H1 (cell line): ENCODE results near the gene PRKAB2. TPM values are rescaled to one million over a fixed set of nuclear protein-coding genes. Genes with fewer than 3 reads are reported as not detected.

Source experiments
- CTCF ChIA-PET: fragments of 300-600 bp; sonication (Branson Sonifier 250); formaldehyde crosslinking; loops from one replicate; lab custom pipeline; 2021; ENCODE audit not compliant: partially characterized antibody; lab: Charles Lee
- POLR2A ChIA-PET: fragments of 300-600 bp; sonication (Branson Sonifier 250); formaldehyde crosslinking; loops from one replicate; lab custom pipeline; 2021; ENCODE audit warnings: inconsistent platforms; ENCODE audit not compliant: partially characterized antibody; lab: Charles Lee
- DNase-seq, 2 experiments: peaks; one replicate each; pipeline versions ENCODE4 v3.0.0 to v3.0.0-alpha.2; 2010 to 2022; ENCODE audit warnings: low spot score in 2 of 2, low read depth in 1 of 2, mixed read lengths in 1 of 2
- FAIRE-seq: peaks from 2 replicates; lab custom pipeline; 2011; peaks lifted over from hg19 to GRCh38; lab: Jason Lieb, UNC
- H2AFZ ChIP-seq: 2 replicates; pipeline ENCODE4 v1.8.1; 2012; ENCODE audit warnings: low read length, inconsistent platforms
- H2AK5ac ChIP-seq: 2 replicates; pipeline ENCODE4 v1.6.1; 2013; ENCODE audit warnings: low read depth, low read length
- H2BK120ac ChIP-seq: replicated peaks from 2 replicates; pipeline ENCODE3; 2013; ENCODE audit warnings: low read depth, low read length, inconsistent platforms
- H2BK12ac ChIP-seq: 2 replicates; pipeline ENCODE4 v1.6.1; 2013; ENCODE audit warnings: low read depth, low read length
- H2BK15ac ChIP-seq: 2 replicates; pipeline ENCODE4 v1.6.1; 2013; ENCODE audit warnings: low read length
- H2BK20ac ChIP-seq: 2 replicates; pipeline ENCODE4 v1.6.1; 2013; ENCODE audit warnings: low read length
- H2BK5ac ChIP-seq: 2 replicates; pipeline ENCODE4 v1.6.1; 2013; ENCODE audit warnings: low read depth, low read length
- H3K14ac ChIP-seq: 2 replicates; pipeline ENCODE4 v1.6.1; 2013; ENCODE audit warnings: inconsistent platforms; ENCODE audit not compliant: insufficient read length
- H3K18ac ChIP-seq: 2 replicates; pipeline ENCODE4 v1.6.1; 2013; ENCODE audit warnings: low read length; ENCODE audit errors: extremely low read depth
- H3K23ac ChIP-seq: 2 replicates; pipeline ENCODE4 v1.6.1; 2013; ENCODE audit warnings: inconsistent platforms; ENCODE audit not compliant: insufficient read length
- H3K23me2 ChIP-seq: 2 replicates; pipeline ENCODE4 v1.6.1; 2013; ENCODE audit warnings: low read depth, low read length
- H3K27ac ChIP-seq: 2 replicates; pipeline ENCODE4 v1.6.1; 2011; ENCODE audit warnings: low read depth, low read length, inconsistent platforms
- H3K27me3 ChIP-seq, 4 experiments: replicated peaks in 1 of 4; 1 replicate in 1 of 4; 2 replicates in 3 of 4; pipeline versions ENCODE4 v1.6.1 to v1.8.1; 2011 to 2013; ENCODE audit warnings: low read length in 3 of 4, mild to moderate bottlenecking in 3 of 4, inconsistent platforms in 2 of 4, mixed read lengths in 2 of 4, moderate library complexity in 1 of 4; ENCODE audit not compliant: control insufficient read depth in 3 of 4, insufficient read depth in 3 of 4; ENCODE audit errors: extremely low read depth in 1 of 4
- H3K36me3 ChIP-seq, 4 experiments: 2 replicates each; pipeline versions ENCODE4 v1.6.1 to v1.8.1; 2011 to 2013; ENCODE audit warnings: mild to moderate bottlenecking in 4 of 4, low read length in 3 of 4, moderate library complexity in 2 of 4, control low read depth in 1 of 4, inconsistent platforms in 1 of 4; ENCODE audit not compliant: insufficient read depth in 4 of 4, control insufficient read depth in 2 of 4
- H3K4ac ChIP-seq: replicated peaks from 2 replicates; pipeline ENCODE3; 2013; ENCODE audit warnings: low read length, low read depth, mixed read lengths, inconsistent platforms; ENCODE audit not compliant: insufficient read length
- H3K4me1 ChIP-seq, 4 experiments: replicated peaks in 1 of 4; 1 replicate in 1 of 4; 2 replicates in 3 of 4; pipeline versions ENCODE4 v1.6.1 to v1.8.1; 2011 to 2013; ENCODE audit warnings: low read length in 3 of 4, inconsistent platforms in 2 of 4, mixed read lengths in 1 of 4; ENCODE audit not compliant: insufficient read depth in 4 of 4, control insufficient read depth in 3 of 4
- H3K4me2 ChIP-seq, 2 experiments: 2 replicates each; pipeline versions ENCODE4 v1.6.1 to v1.8.1; 2011 to 2013; ENCODE audit warnings: low read depth in 2 of 2, low read length in 2 of 2, control low read depth in 1 of 2, inconsistent platforms in 1 of 2, mild to moderate bottlenecking in 1 of 2; ENCODE audit not compliant: insufficient read depth in 1 of 2
- H3K4me3 ChIP-seq, 4 experiments: fragments of 200-600, 300-600 bp in 1 of 4; sonication (generic), shearing (Covaris generic), sonication (Bioruptor Twin) in 1 of 4; 2 replicates each; pipeline versions ENCODE4 v1.5.1 to v1.8.1; 2011 to 2016; ENCODE audit warnings: low read length in 4 of 4, low read depth in 3 of 4, control low read depth in 2 of 4, inconsistent platforms in 2 of 4, mild to moderate bottlenecking in 2 of 4, mixed read lengths in 1 of 4, moderate library complexity in 1 of 4; ENCODE audit not compliant: insufficient read depth in 2 of 4; ENCODE audit errors: extremely low read depth in 1 of 4
- H3K56ac ChIP-seq: replicated peaks from 2 replicates; pipeline ENCODE3; 2013; ENCODE audit warnings: low read depth, mild to moderate bottlenecking, mixed read lengths, low read length, inconsistent platforms; ENCODE audit not compliant: insufficient read length
- H3K79me1 ChIP-seq: 2 replicates; pipeline ENCODE4 v1.6.1; 2013; ENCODE audit warnings: low read depth, low read length, control low read depth
- H3K79me2 ChIP-seq, 2 experiments: 2 replicates each; pipeline versions ENCODE4 v1.6.1 to v1.8.1; 2012 to 2013; ENCODE audit warnings: low read length in 2 of 2, mild to moderate bottlenecking in 2 of 2, inconsistent platforms in 1 of 2; ENCODE audit not compliant: insufficient read depth in 2 of 2, control insufficient read depth in 1 of 2
- H3K9ac ChIP-seq, 4 experiments: replicated peaks in 1 of 4; 1 replicate in 1 of 4; 2 replicates in 3 of 4; pipeline versions ENCODE4 v1.6.1 to v1.8.1; 2011 to 2013; ENCODE audit warnings: low read depth in 3 of 4, low read length in 3 of 4, control low read depth in 2 of 4, mild to moderate bottlenecking in 2 of 4, moderate library complexity in 2 of 4, inconsistent platforms in 1 of 4; ENCODE audit errors: extremely low read depth in 1 of 4
- H3K9me3 ChIP-seq, 2 experiments: 2 replicates each; pipeline versions ENCODE4 v1.6.1 to v1.8.1; 2012 to 2013; ENCODE audit warnings: mild to moderate bottlenecking in 2 of 2, moderate library complexity in 2 of 2, control low read depth in 1 of 2, inconsistent platforms in 1 of 2, low read depth in 1 of 2, low read length in 1 of 2, mixed read lengths in 1 of 2; ENCODE audit not compliant: insufficient read depth in 2 of 2
- H4K20me1 ChIP-seq, 2 experiments: replicated peaks in 1 of 2; 2 replicates each; pipeline versions ENCODE3 to v1.8.1; 2011 to 2013; ENCODE audit warnings: inconsistent platforms in 2 of 2, low read length in 2 of 2, mild to moderate bottlenecking in 1 of 2; ENCODE audit not compliant: insufficient read depth in 2 of 2, control insufficient read depth in 1 of 2
- H4K5ac ChIP-seq: 2 replicates; pipeline ENCODE4 v1.6.1; 2013; ENCODE audit warnings: low read length, low read depth, mixed read lengths, inconsistent platforms; ENCODE audit not compliant: insufficient read length
- H4K8ac ChIP-seq: 2 replicates; pipeline ENCODE4 v1.8.0; 2013; ENCODE audit warnings: mild to moderate bottlenecking, moderate library complexity, low read length, inconsistent platforms; ENCODE audit not compliant: insufficient read depth; ENCODE audit errors: extremely low read depth
- H4K91ac ChIP-seq: replicated peaks from 2 replicates; pipeline ENCODE3; 2013; ENCODE audit warnings: low read length, mixed read lengths, inconsistent platforms; ENCODE audit not compliant: insufficient read length
- CBX8 ChIP-seq: fragments of 300-800, 300-1000 bp; sonication (generic); IDR thresholded peaks from 2 replicates; pipeline ENCODE4 v1.7.1; 2016; ENCODE audit warnings: low read depth, low read length, borderline replicate concordance
- KDM5A ChIP-seq: fragments of 200-600 bp; IDR thresholded peaks from 2 replicates; pipeline ENCODE4 v1.7.1; 2012; ENCODE audit warnings: mild to moderate bottlenecking, low read length, inconsistent platforms, mixed read lengths
- polyA plus RNA-seq, 7 experiments: library from polyadenylated mRNA; depleted of rRNA in 3 of 7; stranded (reverse) in 5 of 7; unstranded in 2 of 7; fragments of >200 nt in 5 of 7; fragments of 200-250 nt in 2 of 7; gene quantifications; 1 replicate in 5 of 7; 2 replicates in 1 of 7; 4 replicates in 1 of 7; pipeline versions ENCODE4 v1.2.1 to v1.2.3, GENCODE V29; 2011 to 2013; ENCODE audit warnings: missing spikeins in 2 of 7, mixed read lengths in 2 of 7
- total RNA-seq: library from RNA; stranded (reverse); fragmentation: NEBNext Ultra II Directional; extraction: Animal tissue kit (Norgen Biotek cat#: 25700); gene quantifications from 2 replicates; pipeline ENCODE4 v1.2.1, GENCODE V29; 2021

The PRKAB2 gene
- total and polyA plus RNA-seq, 2 of the 8 experiments (the other 6 are each of a cell fraction or from before 2014, with no cell fraction given), result 15.0 to 18.9 TPM

- TF ChIP-seq CBX8, result no peak
Observed at GRCh38 chr1:147214325-147214724, 42.1 kb upstream of the PRKAB2 start (continued).

DNA sequence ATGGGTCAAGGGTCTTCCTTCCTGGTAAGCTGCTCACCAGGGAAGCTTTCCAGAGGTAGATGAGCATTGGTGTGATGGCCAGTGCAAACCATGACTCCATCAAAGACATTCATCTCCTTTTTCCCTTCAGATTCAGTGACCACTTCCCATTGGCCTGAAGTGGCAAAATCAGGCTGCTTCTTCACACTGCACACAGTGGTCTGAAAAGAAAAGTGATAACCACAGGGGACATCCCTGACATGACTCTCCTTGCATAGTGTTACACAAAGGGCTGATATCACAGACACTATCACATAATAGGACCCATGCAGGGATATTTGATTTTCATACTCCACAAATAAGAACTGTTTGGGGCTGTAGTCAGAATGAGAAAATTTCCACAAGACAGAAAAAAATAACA lies 41.0 kb upstream of the PRKAB2 start:
- no peaks in the 10 kb centered on the region for H4K20me1 ChIP-seq
- ChIA-PET POLR2A (no interaction called here), CTCF (no interaction called here)
- peak overlapping the region; percentile 40; the same call in 1 of the 2 replicates for H2BK15ac ChIP-seq
- no peak overlapping the region for H3K56ac ChIP-seq
- no peak overlapping the region for H2BK12ac ChIP-seq
- H3K27ac ChIP-seq, result no peak overlapping the region
- H2AFZ ChIP-seq, result no peak overlapping the region
- H3K36me3 ChIP-seq, result no peaks in the 10 kb centered on the region
- no peaks in the 10 kb centered on the region for H3K27me3 ChIP-seq
- no peaks in the 10 kb centered on the region for H3K79me2 ChIP-seq
- H3K4me2 ChIP-seq, result no peak overlapping the region
- no peak for FAIRE-seq
- no peak overlapping the region for H3K18ac ChIP-seq
- no peak overlapping the region for H2BK120ac ChIP-seq
- no peak overlapping the region for H4K5ac ChIP-seq
- H3K4me3 ChIP-seq, result no peak overlapping the region
- no peak overlapping the region for H2BK20ac ChIP-seq
- no peak overlapping the region for H2BK5ac ChIP-seq
- no peak overlapping the region for H4K91ac ChIP-seq
- TF ChIP-seq KDM5A, result no peak
- H3K14ac ChIP-seq, result no peak overlapping the region
- H3K79me1 ChIP-seq, result no peaks in the 10 kb centered on the region
- no peaks in the 10 kb centered on the region for H3K9me3 ChIP-seq
- H3K4me1 ChIP-seq, result no peaks in the 10 kb centered on the region
- H3K9ac ChIP-seq, result no peak overlapping the region
- no peak overlapping the region for H3K4ac ChIP-seq
- H4K8ac ChIP-seq, result no peak overlapping the region
- H2AK5ac ChIP-seq, result no peak overlapping the region
- DNase-seq, result no peak
- no peak overlapping the region for H3K23ac ChIP-seq
- no peaks in the 10 kb centered on the region for H3K23me2 ChIP-seq
